ENCODE measurements around the gene MOB3B.

The MOB3B gene

DNA sequence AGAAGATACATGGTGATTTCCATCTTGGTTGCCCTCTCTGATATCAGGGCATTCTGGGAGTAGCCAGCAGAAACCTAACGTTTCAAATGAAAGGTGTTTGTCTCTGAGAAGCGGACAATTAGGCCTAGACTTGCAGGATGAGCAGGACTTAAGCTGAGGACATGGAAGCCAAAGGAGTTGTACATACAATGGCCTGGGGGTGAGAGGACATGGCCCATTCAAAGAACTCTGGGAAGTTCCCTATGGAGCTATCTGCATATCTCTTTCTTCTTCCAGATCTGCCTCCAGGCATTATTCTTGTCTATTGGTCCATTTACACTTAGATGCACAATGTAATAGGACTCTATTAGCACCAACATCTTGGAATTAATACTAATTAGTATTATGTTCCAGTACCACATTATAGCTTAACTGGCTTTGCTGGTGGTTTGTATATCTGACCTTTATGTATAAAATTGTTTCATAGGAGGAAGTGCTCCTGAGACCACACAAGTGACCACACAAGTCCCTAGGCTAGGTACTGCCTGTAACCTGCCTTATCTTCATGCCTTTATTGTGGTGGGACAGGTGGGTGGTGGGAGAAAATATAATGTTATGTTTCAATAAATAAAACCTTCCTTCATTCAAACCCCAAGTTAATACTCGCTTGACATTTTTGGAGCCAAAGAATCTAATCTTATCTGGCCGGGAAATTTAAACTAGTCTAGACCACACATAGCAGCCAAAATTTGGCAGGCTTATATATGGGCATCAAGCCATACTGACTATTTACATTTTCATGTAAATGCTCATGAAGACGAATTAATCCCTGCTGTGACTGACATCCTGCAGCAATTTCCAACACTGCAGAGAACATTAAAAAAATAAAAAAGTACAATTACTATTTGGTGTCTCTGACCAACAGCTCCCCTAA, 180.6 kb downstream of the MOB3B start:
- TF ChIP-seq, protein P1, sequence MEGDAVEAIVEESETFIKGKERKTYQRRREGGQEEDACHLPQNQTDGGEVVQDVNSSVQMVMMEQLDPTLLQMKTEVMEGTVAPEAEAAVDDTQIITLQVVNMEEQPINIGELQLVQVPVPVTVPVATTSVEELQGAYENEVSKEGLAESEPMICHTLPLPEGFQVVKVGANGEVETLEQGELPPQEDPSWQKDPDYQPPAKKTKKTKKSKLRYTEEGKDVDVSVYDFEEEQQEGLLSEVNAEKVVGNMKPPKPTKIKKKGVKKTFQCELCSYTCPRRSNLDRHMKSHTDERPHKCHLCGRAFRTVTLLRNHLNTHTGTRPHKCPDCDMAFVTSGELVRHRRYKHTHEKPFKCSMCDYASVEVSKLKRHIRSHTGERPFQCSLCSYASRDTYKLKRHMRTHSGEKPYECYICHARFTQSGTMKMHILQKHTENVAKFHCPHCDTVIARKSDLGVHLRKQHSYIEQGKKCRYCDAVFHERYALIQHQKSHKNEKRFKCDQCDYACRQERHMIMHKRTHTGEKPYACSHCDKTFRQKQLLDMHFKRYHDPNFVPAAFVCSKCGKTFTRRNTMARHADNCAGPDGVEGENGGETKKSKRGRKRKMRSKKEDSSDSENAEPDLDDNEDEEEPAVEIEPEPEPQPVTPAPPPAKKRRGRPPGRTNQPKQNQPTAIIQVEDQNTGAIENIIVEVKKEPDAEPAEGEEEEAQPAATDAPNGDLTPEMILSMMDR (IDR thresholded peaks at IDR 0.05; ENCODE audit: low read depth, low read length): no peak
- H3K4me3 ChIP-seq (ENCODE audit: low read depth, low read length): no peak overlapping the region

DNA sequence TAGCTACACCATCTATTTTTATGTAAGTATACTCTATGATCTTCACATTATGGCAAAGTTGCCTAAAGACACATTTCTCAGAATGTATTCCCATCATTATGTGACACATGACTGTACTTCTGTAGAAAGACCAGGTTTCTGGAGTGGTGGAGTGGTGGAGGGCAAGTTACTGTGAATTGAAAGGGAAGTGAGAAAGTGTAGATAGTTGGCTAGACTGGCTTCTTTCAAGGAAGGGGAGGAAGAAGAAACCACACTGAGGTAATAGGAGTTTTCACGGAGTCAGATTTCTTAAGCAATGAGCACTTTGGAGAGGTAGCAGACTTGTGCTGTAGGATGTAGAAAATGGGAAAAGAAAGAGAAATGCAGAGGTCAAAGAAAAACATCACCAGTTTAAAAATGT, 181.7 kb downstream of the MOB3B start:
- no peak overlapping the region for H3K4me3 ChIP-seq (ENCODE audit: low read depth, low read length)
- TF ChIP-seq, protein P1 (IDR thresholded peaks at IDR 0.05; ENCODE audit: low read depth, low read length): no peak

DNA sequence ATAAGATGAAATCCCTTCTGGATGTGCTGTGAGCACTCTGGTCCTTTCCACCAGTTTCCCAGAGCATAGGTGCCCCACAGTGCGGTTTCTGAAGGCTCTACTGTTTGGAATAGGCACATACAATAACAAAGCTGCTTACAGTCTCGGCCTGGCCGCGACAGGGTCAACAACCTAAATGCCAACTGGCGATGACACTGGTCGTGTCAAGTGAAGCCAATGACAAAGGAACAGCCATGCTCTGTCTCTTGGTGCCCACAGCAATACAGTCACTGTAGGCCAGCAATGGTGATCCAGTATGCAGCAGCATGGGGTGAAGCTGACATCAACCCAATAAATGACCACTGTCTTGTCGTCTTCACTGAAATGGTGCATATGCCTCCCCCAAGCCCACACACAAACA, 184.8 kb downstream of the MOB3B start:
- no peak overlapping the region for H3K4me3 ChIP-seq (ENCODE audit: low read depth, low read length)
- TF ChIP-seq, protein P1 (IDR thresholded peaks at IDR 0.05; ENCODE audit: low read depth, low read length): no peak

DNA sequence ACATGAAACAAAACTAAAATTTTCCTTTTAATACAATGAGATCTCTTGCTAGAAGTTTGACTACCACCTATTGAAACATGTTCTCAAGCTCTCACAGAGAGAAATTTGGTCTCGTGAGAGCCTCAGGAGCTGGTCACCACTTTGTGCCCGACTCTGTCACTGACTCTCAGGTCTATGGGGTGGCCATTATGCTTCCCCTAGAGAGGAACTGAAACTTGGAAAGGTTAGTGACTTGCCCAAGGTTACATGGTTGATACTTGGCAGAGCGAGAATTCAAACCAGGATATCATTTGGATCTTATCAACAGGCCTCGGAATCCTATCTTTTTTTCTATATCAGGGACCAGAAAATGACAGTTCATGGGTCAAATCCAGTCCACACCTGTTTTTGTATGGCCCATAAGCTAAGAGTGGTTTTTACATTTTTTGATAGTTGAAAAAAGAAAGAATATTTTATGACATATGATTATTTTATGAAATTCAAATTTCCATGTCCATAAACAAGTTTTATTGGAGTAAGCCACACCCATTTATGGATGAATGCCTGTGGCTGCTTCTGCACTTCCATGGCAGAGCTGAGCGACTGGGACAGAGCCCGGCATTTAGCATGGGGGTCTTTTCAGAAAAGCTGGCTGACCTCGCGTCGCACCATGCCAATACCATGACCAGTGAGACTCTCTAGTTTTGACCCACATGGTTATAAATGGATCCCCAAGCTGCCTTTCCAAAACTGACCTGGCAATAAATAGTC, 187.9 kb downstream of the MOB3B start:
- TF ChIP-seq, protein P1 (IDR thresholded peaks at IDR 0.05; ENCODE audit: low read depth, low read length): no peak

DNA sequence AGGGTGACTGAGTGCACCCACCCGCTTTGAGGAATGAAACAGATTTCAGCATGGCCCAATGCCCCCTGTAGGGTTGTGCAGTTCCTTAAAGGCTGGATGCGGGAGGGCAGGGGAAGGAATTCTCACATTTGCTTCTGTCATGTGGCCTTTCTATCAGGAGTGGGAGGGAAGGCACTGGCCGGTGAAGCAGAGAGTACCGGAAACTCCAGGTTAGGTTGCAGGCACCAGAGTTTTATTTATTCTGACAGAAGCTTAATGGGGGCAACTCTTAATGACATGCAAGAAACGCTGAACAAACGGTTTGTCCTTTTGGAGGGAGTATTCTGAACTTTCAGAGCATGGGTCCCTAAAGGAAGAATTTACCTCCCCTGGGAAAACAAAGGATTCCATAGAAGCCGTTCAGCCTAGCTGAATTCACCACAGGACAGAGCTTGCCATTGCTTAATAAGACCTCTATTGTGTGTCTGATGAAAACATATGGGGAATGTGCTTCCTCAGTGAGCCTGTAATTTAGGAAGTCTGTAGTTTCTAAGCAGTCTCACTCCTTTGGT, 188.6 kb downstream of the MOB3B start:
- H3K4me3 ChIP-seq (ENCODE audit: low read depth, low read length): no peak overlapping the region
- TF ChIP-seq, protein P1 (IDR thresholded peaks at IDR 0.05; ENCODE audit: low read depth, low read length): no peak

More for the DNA sequence above, 187.9 kb downstream of the MOB3B start:
- no peak overlapping the region for H3K4me3 ChIP-seq (ENCODE audit: low read depth, low read length)

DNA sequence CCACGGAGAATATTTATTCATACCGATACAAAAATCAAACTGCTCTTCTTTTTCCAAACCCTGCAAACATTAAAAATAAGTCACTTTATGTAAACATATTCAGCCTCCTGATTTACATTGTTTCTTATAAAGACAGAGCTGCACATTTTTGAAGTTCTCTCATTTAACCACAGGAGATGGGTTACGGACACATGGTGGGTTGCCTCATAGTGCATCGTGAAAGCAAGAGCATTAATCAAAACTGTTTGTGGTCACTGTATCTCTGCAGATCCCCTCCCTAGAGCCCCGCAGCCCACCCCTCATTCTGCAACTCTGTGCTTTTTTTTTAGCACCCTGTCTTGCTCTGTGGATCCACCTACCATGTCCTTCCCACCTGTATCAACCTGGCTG, 189.3 kb downstream of the MOB3B start:
- TF ChIP-seq, protein P1 (IDR thresholded peaks at IDR 0.05; ENCODE audit: low read depth, low read length): no peak

More for the DNA sequence above, 189.3 kb downstream of the MOB3B start:
- no peak overlapping the region for H3K4me3 ChIP-seq (ENCODE audit: low read depth, low read length)

Data from WI38 (cell line).